GM19025 (cell line): ENCODE results near the gene ACTMAP.

ENCODE experiments used
- ATAC-seq: cut with Tn5 transposase; IDR thresholded peaks from one replicate; pipeline ENCODE4 v1.9.1; 2021; ENCODE audit warnings: mild to moderate bottlenecking, low read depth, moderate library complexity; ENCODE audit not compliant: unreplicated experiment

ACTMAP gene

GRCh38 chr19:40702337-40703012, 47.8 kb downstream of the ACTMAP start:
- ATAC-seq = no peak

GRCh38 chr19:40701758-40702157, 48.5 kb downstream of the ACTMAP start:
- ATAC-seq = no peak

- ATAC-seq = no peak
Measured at GRCh38 chr19:40700083-40700482, 50.2 kb downstream of the ACTMAP start.

- no peak for ATAC-seq
Measured at GRCh38 chr19:40697007-40697406, 53.3 kb downstream of the ACTMAP start.

- no peak for ATAC-seq
Measured at GRCh38 chr19:40695881-40696280, 54.4 kb downstream of the ACTMAP start.

GRCh38 chr19:40693896-40694295, 56.4 kb downstream of the ACTMAP start:
- ATAC-seq = no peak

GRCh38 chr19:40693150-40693788, 57.0 kb downstream of the ACTMAP start:
- no peak for ATAC-seq

- ATAC-seq = no peak
Measured at GRCh38 chr19:40692212-40692551, 58.1 kb downstream of the ACTMAP start.

- ATAC-seq = no peak
Measured at GRCh38 chr19:40691421-40692211, 58.7 kb downstream of the ACTMAP start.
